Lower leg skin (tissue), 3 donors: Measurements from ENCODE around the gene POU5F1.

Experiments
- CTCF ChIP-seq, 3 donors: fragments of 450-650 bp; IDR thresholded peaks; one replicate each; pipeline ENCODE4 v1.5.1; 2016; ENCODE audit warnings: antibody characterized with exemption in 3 of 3, mild to moderate bottlenecking in 3 of 3, moderate library complexity in 2 of 3
- POLR2A ChIP-seq, 2 donors: fragments of 450-650 bp; IDR thresholded peaks; one replicate each; pipeline ENCODE4 v1.6.1; 2016 to 2017; ENCODE audit warnings: antibody characterized with exemption in 2 of 2, mild to moderate bottlenecking in 1 of 2, moderate library complexity in 1 of 2

- TF ChIP-seq CTCF (IDR thresholded peaks at IDR 0.05) (no peak), POLR2A (IDR thresholded peaks at IDR 0.05) (no peak)
These were observed 25.5 kb downstream of the POU5F1 start for GRCh38 chr6:31144970-31145340.
